Esophagus squamous epithelium (tissue), 4 donors: ENCODE data around the gene RAB20.

ENCODE experiments used
- CTCF ChIP-seq, 6 experiments: fragments of 450-650 bp in 4 of 6; fragments of 200-600 bp in 2 of 6; sonication (generic) in 2 of 6; IDR thresholded peaks; one replicate each; pipeline ENCODE4 v1.5.1; 2016 to 2019; ENCODE audit warnings: antibody characterized with exemption in 6 of 6, mild to moderate bottlenecking in 4 of 6, moderate library complexity in 4 of 6
- POLR2A ChIP-seq, 4 donors: fragments of 450-650 bp; IDR thresholded peaks; one replicate each; pipeline ENCODE4 v1.6.1; 2017; ENCODE audit warnings: antibody characterized with exemption in 4 of 4, mild to moderate bottlenecking in 4 of 4, moderate library complexity in 3 of 4

GRCh38 chr13:110536006-110536693, 25.4 kb downstream of the RAB20 start:
- TF ChIP-seq CTCF (IDR thresholded peaks at IDR 0.05) (no peak), POLR2A (IDR thresholded peaks at IDR 0.05) (no peak)
